Subcutaneous abdominal adipose tissue (tissue), 5 donors: ENCODE results near the gene GRID1.

Source experiments
- H3K27ac ChIP-seq: one replicate; pipeline ENCODE4 v1.7.0; 2013; ENCODE audit warnings: low read depth, mild to moderate bottlenecking, inconsistent platforms, low read length, moderate library complexity
- H3K27me3 ChIP-seq, 5 donors: one replicate each; pipeline ENCODE4 v1.7.0; 2013; ENCODE audit warnings: low read length in 5 of 5, inconsistent platforms in 1 of 5; ENCODE audit not compliant: control insufficient read depth in 5 of 5, insufficient read depth in 4 of 5
- H3K36me3 ChIP-seq, 5 donors: one replicate each; pipeline ENCODE4 v1.7.0; 2013; ENCODE audit warnings: low read length in 5 of 5; ENCODE audit not compliant: control insufficient read depth in 5 of 5, insufficient read depth in 5 of 5
- H3K4me1 ChIP-seq, 5 donors: one replicate each; pipeline ENCODE4 v1.7.0; 2013; ENCODE audit warnings: low read length in 5 of 5, mild to moderate bottlenecking in 3 of 5, moderate library complexity in 1 of 5; ENCODE audit not compliant: control insufficient read depth in 5 of 5, insufficient read depth in 5 of 5
- H3K4me3 ChIP-seq, 5 donors: one replicate each; pipeline ENCODE4 v1.7.0; 2013; ENCODE audit warnings: low read length in 5 of 5, low read depth in 1 of 5
- H3K9ac ChIP-seq, 5 donors: one replicate each; pipeline ENCODE4 v1.7.0; 2013; ENCODE audit warnings: low read length in 5 of 5, mild to moderate bottlenecking in 4 of 5, moderate library complexity in 3 of 5
- H3K9me3 ChIP-seq, 5 donors: one replicate each; pipeline ENCODE4 v1.7.0; 2013; ENCODE audit warnings: low read length in 5 of 5; ENCODE audit not compliant: control insufficient read depth in 5 of 5
- donor health status: healthy.
- donor health status: healthy.
- donor health status: healthy.
- donor health status: healthy.
- donor health status: healthy.

The GRID1 gene

DNA sequence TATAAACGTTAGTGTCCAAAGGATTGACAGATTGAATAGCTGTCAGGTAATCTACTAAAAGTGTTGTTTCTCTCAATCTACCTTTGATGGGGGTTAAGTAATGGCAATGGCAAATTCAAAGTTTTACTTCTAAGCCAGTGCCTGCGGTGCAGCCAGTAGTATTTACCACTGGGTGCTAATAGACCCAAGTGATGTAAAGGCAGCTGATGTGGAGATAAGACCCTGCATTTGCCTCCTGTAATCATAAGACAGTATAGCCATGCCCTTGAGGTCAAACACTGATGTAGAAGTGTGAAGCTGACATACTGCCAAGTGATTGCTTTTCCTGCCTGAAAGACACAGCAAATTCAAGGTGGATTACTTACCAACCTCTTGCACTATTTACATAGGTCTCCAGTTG, 572.0 kb downstream of the GRID1 start:
- Histone ChIP-seq H3K4me3 (no peak overlapping the region), H3K9ac (no peak overlapping the region), H3K27ac (no peak overlapping the region), H3K4me1 (peaks cover 2 to 17% (median 13%) of the 10 kb centered on the region in 5 donors), H3K36me3 (no peaks in the 10 kb centered on the region), H3K9me3 (no peaks in the 10 kb centered on the region), H3K27me3 (no peaks in the 10 kb centered on the region)

GRCh38 chr10:85792533-85792858, 574.1 kb downstream of the GRID1 start:
- Histone ChIP-seq H3K4me1 (peaks cover 2 to 17% (median 16%) of the 10 kb centered on the region in 5 donors), H3K4me3 (no peak overlapping the region), H3K9me3 (no peaks in the 10 kb centered on the region), H3K27me3 (no peaks in the 10 kb centered on the region), H3K27ac (no peak overlapping the region), H3K36me3 (no peaks in the 10 kb centered on the region), H3K9ac (no peak overlapping the region)

GRCh38 chr10:85791818-85792532, 574.6 kb downstream of the GRID1 start:
- H3K9ac ChIP-seq, result no peak overlapping the region
- H3K27me3 ChIP-seq, result no peaks in the 10 kb centered on the region
- no peaks in the 10 kb centered on the region for H3K36me3 ChIP-seq
- H3K9me3 ChIP-seq, result no peaks in the 10 kb centered on the region
- H3K4me1 ChIP-seq, result peaks cover 2 to 17% (median 16%) of the 10 kb centered on the region in 5 donors
- no peak overlapping the region for H3K27ac ChIP-seq
- H3K4me3 ChIP-seq, result no peak overlapping the region

DNA sequence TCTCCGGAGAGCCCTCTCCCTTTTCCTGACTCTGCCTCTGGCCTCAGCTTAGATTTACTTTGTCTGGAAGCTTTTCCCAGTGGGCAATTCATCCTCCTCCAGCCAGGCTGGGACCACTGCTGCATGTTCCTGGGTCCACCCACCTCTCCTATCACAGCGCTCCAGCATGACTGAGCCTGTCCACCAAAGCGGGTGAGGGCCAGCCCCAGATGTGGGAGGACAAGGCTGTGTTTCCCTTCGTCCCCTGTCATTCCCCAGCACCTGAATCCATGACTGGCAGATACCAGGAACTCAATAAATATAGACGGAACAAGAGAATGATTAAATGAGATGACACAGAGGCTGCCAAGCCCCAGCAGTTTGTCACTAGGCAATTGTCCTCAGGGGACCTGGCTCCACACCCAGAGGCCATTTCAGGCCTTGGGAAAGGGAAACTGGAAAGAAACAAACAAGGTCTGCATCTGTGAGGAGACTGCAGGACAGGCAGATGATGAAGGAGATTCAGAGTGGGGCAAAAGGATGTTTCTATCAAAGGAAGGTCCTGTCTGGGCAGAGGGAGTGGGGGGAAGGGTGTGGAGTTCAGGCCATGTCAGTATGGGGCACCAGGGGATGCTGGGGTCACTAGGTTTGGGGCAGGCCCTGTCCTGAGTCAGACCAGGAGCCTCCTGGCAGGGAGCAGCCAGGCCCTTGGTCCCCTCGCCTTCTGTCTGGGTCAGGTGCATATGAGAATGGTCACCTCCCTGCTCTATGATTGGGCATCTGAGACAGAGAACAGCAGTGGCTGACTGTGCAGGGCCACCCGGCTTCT, 576.4 kb downstream of the GRID1 start:
- Histone ChIP-seq H3K27ac (no peak overlapping the region), H3K27me3 (no peaks in the 10 kb centered on the region), H3K9me3 (no peaks in the 10 kb centered on the region), H3K36me3 (no peaks in the 10 kb centered on the region), H3K4me1 (peaks cover 2 to 17% (median 16%) of the 10 kb centered on the region in 5 donors), H3K4me3 (no peak overlapping the region), H3K9ac (no peak overlapping the region)

DNA sequence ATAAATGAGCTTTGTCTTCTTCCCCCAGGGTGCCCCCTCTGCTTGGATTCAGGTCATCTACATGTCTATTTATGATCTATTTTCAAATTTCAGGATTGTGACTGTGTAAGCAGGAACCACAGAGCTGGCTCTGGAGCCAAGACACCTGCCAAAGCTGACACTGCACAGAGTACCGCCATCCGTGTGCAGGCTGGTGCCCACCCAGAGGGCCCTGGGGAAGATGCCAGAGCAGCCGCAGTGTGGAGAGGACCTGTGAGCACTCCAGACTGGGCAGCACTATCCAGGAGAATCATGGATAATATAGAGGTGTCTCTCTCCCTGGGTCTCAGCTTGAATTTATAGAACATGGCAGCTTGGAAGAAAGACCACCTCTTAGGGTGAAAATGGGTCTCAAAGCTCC, 577.5 kb downstream of the GRID1 start:
- Histone ChIP-seq H3K4me3 (no peak overlapping the region), H3K9me3 (no peaks in the 10 kb centered on the region), H3K36me3 (no peaks in the 10 kb centered on the region), H3K9ac (no peak overlapping the region), H3K27me3 (no peaks in the 10 kb centered on the region), H3K27ac (no peak overlapping the region), H3K4me1 (peaks cover 2 to 17% (median 16%) of the 10 kb centered on the region in 5 donors)

DNA sequence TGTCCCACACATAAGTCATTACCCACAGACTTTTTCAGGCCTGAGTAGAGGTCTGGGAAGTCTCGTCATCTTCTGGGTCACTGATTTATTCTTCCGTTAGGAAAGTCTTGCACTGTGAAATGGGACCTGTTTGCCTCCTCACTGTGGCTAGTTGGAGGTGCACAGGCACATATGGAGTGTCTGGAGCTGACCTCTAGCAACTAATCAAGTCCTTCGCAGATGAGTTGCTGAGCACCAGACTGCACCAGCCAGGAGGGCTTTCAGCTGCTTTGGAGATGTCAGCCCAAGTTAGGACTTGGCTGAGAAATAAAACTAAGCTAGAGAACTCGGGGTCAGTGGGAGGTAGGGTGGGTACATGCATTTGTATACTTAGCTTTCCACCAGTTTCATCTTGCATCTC, 578.0 kb downstream of the GRID1 start:
- Histone ChIP-seq H3K36me3 (no peaks in the 10 kb centered on the region), H3K27ac (no peak overlapping the region), H3K4me3 (no peak overlapping the region), H3K9ac (no peak overlapping the region), H3K27me3 (no peaks in the 10 kb centered on the region), H3K4me1 (peaks cover 2 to 17% (median 16%) of the 10 kb centered on the region in 5 donors), H3K9me3 (no peaks in the 10 kb centered on the region)

DNA sequence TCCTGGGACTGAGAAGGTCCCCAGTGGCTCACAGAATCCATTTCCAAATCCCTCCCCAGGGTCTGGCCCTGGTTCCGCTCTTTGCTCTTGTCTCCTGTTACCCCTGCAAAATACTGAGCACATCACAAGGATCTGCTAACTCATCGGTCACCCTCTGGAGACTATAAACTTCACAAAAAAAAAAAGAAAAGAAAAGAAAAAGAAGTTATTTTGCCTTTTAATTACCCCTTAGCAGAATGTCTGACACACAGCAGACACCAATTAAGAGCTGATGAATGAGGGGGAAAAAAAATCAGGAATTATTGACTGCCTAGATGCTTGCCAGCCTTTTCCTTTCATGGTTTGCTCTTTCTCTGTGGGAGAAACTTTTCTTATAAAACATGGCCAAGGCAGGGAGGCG, 578.7 kb downstream of the GRID1 start:
- peaks cover 2 to 16% (median 12%) of the 10 kb centered on the region in 5 donors for H3K4me1 ChIP-seq
- no peaks in the 10 kb centered on the region for H3K27me3 ChIP-seq
- H3K27ac ChIP-seq, result no peak overlapping the region
- H3K36me3 ChIP-seq, result no peaks in the 10 kb centered on the region
- no peak overlapping the region for H3K9ac ChIP-seq
- H3K4me3 ChIP-seq, result no peak overlapping the region
- no peaks in the 10 kb centered on the region for H3K9me3 ChIP-seq

DNA sequence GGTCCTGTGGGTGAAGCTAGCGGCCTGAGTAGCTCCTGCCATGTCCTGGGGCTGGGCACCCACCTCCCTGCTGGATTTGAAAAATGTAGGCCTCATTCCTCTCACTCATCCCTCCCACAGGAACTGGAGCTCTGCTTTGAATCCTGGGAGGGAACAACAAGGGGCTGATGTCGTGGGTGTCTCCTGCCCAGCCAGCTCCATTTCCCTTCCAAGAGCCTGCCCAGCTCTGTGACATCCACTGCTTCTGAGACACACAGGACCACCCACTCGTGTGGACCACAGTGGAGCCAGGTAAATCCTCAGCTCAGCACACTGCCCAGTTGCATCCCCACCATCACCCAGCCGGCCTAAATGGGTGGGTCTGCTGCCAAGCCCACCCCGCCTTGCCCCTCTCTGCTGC, 579.2 kb downstream of the GRID1 start:
- H3K4me1 ChIP-seq, result peaks cover under 1 to 16% (median 7%) of the 10 kb centered on the region in 5 donors
- H3K27ac ChIP-seq, result no peak overlapping the region
- H3K27me3 ChIP-seq, result no peaks in the 10 kb centered on the region
- H3K9me3 ChIP-seq, result no peaks in the 10 kb centered on the region
- no peaks in the 10 kb centered on the region for H3K36me3 ChIP-seq
- no peak overlapping the region for H3K4me3 ChIP-seq
- H3K9ac ChIP-seq, result no peak overlapping the region

DNA sequence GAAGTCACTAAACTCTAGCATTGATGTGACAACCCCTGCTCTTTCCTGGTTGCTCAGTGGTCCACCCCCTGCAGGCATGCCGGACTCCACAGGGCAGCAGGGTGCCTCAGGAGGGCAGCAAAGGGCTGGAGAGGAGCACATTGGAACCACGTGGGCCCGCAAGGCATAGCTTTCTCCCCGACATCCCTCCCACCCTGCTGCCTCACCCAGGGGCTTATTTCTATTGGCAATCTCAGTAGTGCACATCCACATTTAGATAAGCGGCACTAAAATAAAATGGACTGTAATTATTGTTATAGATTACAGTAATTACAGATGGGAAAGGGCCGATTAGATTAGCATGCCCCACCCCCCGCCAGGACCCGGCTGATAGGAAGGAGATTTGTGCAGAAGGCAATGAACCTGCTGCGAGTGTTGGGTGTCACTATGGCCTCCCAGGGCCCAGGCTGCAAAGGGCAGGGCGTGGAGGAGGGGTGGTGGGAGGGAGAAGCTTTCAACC, 580.1 kb downstream of the GRID1 start:
- no peaks in the 10 kb centered on the region for H3K27me3 ChIP-seq
- H3K9ac ChIP-seq, result no peak overlapping the region
- no peaks in the 10 kb centered on the region for H3K9me3 ChIP-seq
- no peaks in the 10 kb centered on the region for H3K36me3 ChIP-seq
- H3K27ac ChIP-seq, result no peak overlapping the region
- peaks cover 0 to 10% (median 3%) of the 10 kb centered on the region in 5 donors for H3K4me1 ChIP-seq
- H3K4me3 ChIP-seq, result no peak overlapping the region

DNA sequence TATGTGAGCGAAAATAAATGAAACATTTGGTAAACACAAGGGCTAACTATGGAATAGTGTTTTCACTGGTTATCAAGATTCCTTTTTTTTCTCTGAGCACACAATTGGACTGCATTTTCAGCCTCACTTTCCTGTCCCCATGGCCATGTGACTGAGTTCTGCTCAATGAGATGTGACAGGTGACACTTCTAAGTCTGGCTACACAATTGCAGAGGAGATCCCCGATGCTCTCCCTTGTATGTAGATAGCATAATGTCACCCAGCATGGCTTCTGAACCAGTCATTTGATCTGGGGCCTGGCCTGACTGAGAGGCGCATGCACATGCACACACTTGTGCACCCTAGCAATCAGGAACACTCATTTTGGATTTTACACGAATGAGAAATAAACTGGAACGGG, 581.8 kb downstream of the GRID1 start:
- Histone ChIP-seq H3K4me3 (no peak overlapping the region), H3K27ac (no peak overlapping the region), H3K27me3 (no peaks in the 10 kb centered on the region), H3K36me3 (no peaks in the 10 kb centered on the region), H3K9me3 (no peaks in the 10 kb centered on the region), H3K4me1 (peaks cover 0 to 3% (median 0%) of the 10 kb centered on the region in 5 donors), H3K9ac (no peak overlapping the region)
